MV-4-11 (cell line): ENCODE results near the gene CXCR3.
"Not testable (repeated sequence)": the region's sequence is repeated elsewhere in the genome, so short reads cannot be mapped to it uniquely, and the experiment has no call there.

Source experiments
- DNase-seq: peaks from one replicate; lab custom pipeline; 2025; lab: John Stamatoyannopoulos, UW

CXCR3 gene

DNA sequence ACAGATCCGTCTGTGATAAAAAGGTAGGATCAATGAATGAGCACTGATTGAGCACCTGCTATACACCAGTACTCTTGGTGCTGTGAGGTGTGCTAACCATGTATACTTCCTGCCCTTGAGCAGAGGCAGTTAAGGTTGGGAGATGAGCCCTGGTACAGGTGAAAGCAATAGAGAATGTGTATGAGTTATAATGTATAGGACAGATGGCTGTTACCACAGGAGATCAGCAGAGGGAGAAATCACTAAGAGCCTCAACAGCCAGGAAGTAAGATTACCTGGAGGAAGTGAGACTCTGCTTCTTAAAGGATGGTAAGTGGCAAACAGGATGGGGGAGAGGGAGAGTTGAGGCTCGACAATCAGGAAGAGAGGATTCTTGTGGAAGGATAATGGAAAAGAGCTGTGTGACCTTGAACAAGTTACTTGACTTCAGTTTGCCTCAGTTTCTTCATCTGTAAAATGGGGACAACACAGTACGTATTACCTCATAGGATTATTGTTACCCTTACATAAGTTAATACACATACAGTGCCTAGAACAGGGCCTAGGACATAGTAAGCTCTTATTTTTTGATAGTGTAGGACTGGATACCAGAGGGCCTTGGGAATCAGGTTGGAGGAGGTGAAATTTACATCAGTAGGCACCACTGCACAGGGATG lies 9.1 kb downstream of the CXCR3 start:
- no peak for DNase-seq

DNA sequence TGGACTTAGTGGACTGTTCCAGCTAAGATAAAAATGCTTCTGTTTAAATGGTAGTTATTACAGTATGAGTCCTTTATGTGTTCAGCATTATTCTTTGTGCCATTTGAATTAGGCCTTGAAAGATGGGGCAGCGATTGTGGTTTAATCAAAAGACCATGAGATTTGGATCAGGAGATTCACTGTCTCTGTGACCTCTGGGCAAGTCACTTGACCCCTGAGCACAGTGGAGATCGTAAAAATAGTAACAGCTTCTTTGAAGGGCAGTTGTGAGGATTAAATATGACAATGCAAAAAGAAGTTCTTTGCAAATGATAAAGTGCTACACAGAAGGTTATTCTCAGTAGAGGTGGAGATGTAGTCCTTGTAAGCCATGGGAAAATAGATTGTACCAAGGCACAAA lies 10.8 kb downstream of the CXCR3 start:
- no peak for DNase-seq

DNA sequence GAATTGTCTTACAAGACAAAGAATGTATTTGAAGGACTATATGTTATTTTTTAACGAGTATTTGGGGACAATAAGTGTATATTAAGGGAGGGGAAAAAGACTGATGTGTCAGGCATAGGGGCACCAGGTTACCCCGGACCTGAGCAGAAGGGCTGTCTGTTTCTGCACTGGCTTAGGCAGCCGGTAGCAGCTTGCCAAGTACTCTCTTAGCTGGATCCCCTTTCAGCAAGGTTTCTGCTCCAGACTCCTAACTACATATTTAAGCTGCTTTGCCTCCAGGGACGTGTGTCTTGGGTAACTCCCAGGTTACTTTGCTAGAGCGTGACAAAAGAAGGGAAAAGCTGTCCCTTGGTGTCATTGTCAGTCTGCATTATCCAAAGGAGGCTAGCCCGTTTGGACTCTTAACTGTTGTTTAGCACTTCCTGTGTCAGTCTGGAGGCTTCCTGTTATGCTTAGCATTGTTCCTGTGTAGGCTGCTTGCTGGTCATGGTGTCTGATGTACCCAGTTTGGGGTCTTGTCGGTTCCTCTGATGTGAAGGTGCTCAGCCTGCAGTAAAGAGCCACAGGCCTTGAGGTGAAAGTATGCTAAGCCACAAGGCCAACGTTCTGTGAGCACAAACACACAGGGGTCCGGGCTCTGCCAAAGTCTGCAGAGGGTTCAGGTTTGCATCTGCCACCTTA lies 11.6 kb downstream of the CXCR3 start:
- no peak for DNase-seq

DNA sequence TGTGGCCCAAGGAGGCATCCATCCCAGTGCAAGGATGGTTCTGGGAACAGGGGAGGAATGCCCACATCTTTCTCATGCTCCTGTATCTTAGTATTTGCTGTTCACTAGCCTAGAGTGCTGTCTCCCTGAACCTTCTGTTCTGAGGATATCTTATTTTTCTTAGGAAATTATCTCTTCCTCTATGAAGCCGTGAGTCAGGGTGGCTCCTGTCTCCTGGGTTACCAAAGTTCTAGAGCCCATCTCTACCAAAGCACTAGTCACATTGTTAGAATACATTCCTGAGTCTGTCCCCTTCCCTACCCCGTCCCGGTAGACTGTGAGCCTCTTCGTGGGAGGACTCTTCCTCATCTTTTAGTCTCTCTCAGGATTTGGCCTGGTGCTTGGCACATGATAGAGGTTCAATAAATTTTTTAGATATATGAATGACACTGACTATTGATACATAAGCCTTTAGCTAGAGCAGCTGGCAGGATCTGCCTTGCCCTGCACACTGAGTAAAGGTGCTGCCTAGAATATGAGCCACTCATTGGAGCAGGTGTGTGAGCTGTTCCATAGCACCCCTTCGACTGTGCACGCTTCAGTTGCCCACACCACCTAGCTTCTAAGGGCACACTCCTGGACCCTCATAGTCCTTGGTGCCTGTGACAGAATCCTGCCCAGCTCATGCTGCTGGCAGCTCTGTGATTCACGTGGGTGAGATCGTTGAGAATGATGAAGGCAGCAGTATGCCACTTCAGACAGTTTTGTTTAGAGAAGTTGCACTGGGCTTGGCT lies 13.3 kb downstream of the CXCR3 start:
- DNase-seq: no peak

DNA sequence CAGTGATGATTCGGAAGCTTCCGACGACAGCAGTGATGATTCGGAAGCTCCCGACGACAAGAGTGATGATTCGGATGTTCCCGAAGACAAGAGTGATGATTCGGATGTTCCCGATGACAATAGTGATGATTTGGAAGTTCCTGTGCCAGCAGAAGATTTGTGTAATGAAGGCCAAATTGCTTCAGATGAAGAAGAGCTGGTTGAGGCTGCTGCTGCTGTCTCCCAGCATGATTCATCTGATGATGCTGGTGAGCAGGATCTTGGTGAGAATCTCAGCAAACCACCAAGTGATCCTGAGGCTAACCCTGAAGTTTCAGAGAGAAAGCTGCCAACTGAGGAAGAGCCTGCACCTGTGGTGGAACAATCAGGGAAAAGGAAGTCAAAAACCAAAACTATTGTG lies 14.2 kb downstream of the CXCR3 start:
- DNase-seq: no peak

DNA sequence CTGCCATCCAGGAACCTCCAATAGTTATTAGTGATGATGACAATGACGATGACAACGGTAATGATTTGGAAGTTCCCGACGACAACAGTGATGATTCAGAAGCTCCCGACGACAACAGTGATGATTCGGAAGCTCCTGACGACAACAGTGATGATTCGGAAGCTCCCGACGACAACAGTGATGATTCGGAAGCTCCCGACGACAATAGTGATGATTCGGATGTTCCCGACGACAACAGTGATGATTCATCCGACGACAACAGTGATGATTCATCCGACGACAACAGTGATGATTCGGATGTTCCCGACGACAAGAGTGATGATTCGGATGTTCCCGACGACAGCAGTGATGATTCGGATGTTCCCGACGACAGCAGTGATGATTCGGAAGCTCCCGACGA lies 14.7 kb downstream of the CXCR3 start:
- no peak for DNase-seq

DNA sequence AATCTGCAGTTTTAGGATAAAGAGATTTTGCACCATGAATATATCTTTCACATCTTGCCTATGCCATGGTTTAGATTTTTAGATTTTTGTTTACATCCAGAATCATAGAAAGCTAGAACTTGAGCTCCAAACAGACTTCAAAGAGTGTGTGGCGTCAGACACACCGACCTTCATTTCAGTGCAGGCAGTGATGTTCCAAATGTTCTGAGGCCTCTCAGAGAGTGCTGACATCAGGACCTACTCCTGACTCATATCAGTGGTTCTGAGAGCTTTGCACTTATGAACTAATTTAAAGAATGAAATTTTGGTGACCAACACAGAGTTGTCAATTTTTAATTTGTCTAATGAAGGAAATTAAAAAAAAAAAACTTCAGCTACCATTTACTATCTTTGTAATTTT lies 18.3 kb downstream of the CXCR3 start:
- DNase-seq: no peak

DNA sequence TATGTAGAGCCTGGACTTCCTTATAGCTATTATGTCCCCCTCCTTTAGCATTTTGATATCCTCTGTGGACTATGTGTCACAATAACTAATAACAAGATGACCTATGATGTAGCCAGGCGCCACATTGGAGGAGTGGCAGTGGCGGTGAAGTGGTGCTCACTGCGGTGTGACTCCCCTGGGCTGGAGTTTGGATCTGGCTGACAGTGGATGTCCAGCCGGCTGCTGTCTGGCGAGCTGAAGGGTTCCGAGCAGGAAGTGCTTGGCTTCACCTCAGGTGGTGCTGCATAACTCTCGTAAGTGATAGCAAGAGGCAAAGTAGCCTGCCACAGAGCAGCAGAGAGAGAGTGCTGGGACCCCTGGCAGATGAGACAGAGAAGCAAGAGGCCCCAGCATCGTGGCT lies 25.1 kb downstream of the CXCR3 start:
- DNase-seq: not testable (repeated sequence)

DNA sequence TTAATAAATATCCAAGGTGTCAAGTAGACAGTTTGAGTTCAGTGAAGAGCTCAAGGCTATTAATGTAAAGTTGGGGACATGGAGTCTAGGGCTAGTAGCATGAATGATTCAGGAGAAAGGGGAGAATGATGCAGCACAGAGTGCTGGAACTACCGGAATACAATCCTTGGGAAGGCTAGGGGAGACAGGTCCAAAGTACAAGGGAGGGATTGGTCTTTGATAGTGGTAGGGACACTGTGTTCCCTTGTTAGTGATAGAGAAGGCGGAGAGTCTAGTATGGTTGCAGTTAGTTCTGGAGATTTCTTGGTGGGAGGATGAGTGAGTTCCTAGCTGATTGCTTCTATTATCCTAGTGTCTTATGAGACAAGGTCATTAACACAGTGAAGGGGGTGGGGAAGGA lies 31.4 kb downstream of the CXCR3 start:
- no peak for DNase-seq

DNA sequence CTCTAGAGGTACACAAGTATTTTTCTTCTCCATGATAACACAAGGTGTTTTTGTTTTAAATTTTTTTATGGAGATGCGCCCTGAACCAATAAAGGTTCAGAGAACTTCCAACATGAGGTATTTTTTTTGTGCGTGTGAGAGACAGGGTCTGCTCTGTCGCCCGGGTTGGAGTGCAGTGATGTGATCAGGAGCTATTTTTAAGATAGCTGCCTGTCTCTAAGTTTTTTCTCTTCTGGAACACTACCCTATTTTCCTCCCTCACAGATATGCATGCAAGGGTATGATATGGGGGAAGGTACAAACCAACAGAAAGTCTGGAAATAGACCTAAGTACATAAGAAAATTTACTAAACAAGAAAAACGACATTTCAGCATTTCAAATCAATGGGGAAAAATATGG lies 37.1 kb downstream of the CXCR3 start:
- no peak for DNase-seq

DNA sequence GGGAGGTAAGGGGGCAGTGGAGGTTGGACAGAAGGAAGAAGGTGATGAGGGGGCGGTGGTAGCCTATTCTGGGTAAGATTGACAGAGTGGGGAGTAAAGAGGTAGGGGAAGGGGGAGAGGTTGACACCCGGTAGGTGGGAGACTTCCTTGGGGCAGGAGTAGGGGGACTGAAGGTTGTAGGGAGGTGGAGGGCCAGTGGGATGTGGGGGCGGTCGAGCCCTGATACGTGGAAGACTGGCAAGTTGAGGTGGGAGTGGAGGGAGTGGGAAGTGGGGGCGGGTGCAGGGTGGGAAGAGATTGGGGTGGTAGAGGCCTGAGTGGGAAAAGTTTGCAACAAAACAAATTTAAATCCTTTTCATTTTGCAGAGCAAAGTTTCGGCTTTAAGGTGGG lies 38.3 kb downstream of the CXCR3 start:
- no peak for DNase-seq

DNA sequence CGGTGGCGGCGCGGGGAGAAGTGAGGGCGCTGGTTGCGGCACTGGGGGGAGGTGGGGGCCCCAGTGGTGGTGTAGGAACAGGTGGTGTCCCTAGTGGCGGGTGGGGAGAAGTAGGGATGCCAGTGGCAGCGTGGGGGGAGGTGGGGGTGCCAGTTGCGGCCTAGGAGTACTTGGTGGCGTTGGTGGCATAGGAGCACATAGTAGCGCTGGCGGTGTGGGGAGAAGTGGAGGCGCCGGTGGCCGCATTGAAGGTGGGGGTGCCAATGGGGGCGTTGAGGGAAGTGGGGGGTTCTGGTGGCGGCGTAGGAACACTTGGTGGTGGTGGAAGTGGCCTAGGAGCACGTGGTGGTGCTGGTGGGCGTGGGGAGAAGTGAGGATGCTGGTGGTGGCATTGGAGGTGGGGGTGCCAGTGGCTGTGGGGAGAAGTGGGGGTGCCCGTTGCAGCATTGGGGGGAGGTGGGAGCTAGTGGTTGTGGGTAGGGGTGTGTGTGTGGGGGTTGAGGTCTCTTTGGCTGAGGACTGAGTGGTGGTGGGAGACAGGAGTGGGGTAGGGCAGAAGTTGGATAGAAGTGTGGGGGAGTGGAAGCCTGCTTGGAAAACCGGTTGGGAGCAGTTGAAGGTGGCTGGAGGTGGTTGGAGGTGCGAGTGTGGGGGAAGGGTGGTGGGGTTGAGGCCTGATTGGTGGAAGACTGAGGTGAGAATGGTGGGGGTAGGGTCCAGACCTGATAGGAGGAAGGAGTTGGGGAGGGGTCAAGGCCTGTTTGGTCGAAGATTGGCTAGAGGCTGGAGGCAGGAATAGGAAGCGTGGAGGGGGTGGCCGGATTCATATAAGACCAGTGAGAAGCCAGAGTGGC lies 38.9 kb downstream of the CXCR3 start:
- DNase-seq: no peak

DNA sequence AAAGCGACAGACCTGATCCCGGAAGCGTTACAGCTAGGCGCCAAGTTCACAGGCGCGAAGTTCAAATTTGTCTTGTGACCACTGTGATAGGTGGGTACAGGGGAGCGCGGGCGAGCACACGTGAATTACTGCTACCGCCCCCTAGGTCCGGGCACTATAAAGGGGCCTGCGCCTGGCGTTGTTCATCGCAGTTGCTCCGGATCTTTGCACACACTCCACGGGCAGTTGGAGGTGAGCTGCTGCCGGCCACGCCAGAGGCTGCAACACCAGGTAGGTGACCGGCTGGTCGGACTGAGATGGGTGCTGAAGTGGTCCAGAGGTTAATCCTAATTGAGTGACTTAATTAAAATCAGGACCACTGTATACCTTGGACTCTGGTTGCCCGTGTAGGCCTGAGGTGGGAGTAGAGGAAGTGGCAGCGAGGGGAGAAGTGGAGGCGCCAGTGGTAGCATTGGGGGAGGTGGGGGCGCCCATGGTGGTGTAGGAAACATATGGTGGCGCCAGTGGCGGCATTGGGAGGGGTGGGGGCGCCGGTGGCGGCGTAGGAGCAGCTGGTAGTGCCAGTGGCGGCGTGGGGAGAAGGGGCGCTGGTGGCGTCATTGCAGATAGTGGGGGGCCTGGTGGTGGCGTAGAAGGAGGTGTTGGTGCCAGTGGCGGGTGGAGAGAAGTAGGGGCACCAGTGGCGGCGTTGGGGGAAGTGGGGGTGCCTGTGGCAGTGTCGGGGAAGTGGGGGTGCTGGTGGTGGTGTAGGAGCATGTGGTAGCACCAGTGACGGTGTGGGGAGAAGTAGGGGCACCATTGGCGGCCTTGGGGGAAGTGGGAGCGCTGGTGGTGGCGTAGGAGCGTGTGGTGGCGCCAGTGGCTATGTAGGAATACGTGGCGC lies 39.8 kb downstream of the CXCR3 start, which contains the start of gene GCNA:
Gene GCNA, plus strand, starts transcription at position 185 of the 883 bp plus-strand sequence. CDS start 2,385 bp downstream, outside the sequence.
- DNase-seq: no peak

DNA sequence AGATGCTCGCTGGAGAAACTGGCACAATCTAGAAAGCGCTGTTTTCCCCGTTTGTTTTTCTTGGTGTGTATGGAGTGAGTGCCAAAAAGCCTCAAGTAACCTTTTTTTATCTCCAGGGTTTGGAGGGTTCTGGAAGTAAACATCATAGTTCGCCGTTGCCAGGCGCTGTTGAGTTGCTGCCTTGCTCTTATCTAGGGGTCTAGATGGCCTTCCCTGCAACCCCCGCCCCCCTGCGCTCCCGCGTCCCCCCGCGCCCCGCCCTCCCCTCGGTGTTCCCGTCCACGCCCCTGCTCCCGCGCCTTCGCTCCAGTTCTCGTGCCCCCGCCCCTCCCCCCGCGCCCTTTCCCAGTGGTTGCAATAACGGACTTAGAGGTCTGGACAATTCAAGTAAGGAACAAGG lies 40.6 kb downstream of the CXCR3 start:
- no peak for DNase-seq

DNA sequence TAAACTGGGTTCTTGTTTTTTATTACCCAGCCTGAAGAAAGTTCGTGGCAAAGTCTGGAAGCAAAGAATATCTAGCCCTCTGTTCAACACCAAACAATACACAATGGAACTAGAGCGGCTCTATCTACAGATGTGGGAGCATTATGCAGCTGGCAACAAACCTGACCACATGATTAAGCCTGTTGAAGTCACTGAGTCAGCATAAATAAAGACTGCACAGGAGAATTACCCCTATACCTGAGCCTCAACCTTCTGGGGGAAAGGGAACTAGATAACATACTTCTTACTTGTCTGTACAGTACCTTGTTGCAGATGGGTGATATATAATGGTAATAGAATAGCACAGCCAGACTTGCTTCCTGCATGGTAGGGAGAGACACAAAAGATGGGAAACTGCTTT lies 44.7 kb downstream of the CXCR3 start:
- DNase-seq: no peak

DNA sequence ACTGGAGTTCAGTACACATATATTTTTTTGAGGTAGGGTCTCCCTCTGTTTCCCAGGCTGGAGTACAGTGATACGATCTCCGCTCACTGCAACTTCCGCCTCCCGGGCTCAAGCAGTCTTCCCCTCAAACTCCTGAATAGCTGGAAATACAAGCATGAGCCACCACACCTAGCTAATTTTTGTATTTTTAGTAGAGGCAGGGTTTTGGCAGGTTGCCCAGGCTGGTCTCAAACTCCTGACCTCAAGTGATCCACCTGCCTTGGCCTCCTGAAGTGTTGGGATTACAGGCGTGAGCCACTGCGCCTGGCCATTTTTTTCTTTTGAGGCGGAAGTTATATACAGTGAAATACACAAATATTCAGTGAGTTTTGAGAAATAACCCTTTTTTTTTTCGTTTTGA lies 46.9 kb downstream of the CXCR3 start:
- not testable (repeated sequence) for DNase-seq
